Mesothelial cell of epicardium (in vitro differentiated cells): Measurements from ENCODE around the gene PCDHGA11. TPM values are rescaled to one million over a fixed set of nuclear protein-coding genes. Genes with fewer than 3 reads are reported as not detected.

Experiments
- DNase-seq, 2 experiments: peaks; one replicate each; pipeline ENCODE4 v3.0.0; 2021; ENCODE audit warnings: low spot score in 2 of 2; ENCODE audit not compliant: unreplicated experiment in 2 of 2
- H3K27ac Mint-ChIP-seq: 2 replicates; pipeline ENCODE4 v1.8.0; 2021; ENCODE audit warnings: mixed read lengths
- H3K27me3 Mint-ChIP-seq: 2 replicates; pipeline ENCODE4 v1.8.0; 2021; ENCODE audit warnings: low read depth, mixed read lengths
- H3K36me3 Mint-ChIP-seq: 2 replicates; pipeline ENCODE4 v1.8.0; 2021; ENCODE audit warnings: mixed read lengths
- H3K4me1 Mint-ChIP-seq: 2 replicates; pipeline ENCODE4 v1.8.0; 2021; ENCODE audit warnings: mixed read lengths
- H3K4me3 Mint-ChIP-seq: 2 replicates; pipeline ENCODE4 v1.8.0; 2021; ENCODE audit warnings: mild to moderate bottlenecking, moderate library complexity, mixed read lengths
- H3K9me3 Mint-ChIP-seq: 2 replicates; pipeline ENCODE4 v1.8.0; 2021; ENCODE audit warnings: mixed read lengths
- CTCF ChIP-seq: fragments of 200-600 bp; sonication (generic); IDR thresholded peaks from one replicate; pipeline ENCODE4 v1.5.0; 2021; ENCODE audit warnings: antibody characterized with exemption; ENCODE audit not compliant: unreplicated experiment
- total RNA-seq: library from RNA; stranded (reverse); gene quantifications from 3 replicates; pipeline ENCODE4 v1.2.1, GENCODE V29; 2021

Gene PCDHGA11
- total RNA-seq, 1 donor from 2014 or later: 6.0 TPM

GRCh38 chr5:141419074-141419880, 1.6 kb upstream of the PCDHGA11 start:
- H3K4me3 Mint-ChIP-seq: no peak overlapping the region
- H3K27me3 Mint-ChIP-seq: no peaks in the 10 kb centered on the region
- TF ChIP-seq CTCF: no peak
- H3K9me3 Mint-ChIP-seq: peaks cover 53% of the 10 kb centered on the region
- no peak for DNase-seq
- peaks cover 77% of the 10 kb centered on the region for H3K36me3 Mint-ChIP-seq
- no peaks in the 10 kb centered on the region for H3K4me1 Mint-ChIP-seq
- peak overlapping the region; percentile 17 for H3K27ac Mint-ChIP-seq

GRCh38 chr5:141421489-141421855, 621 bp downstream of the PCDHGA11 start:
- no peaks in the 10 kb centered on the region for H3K27me3 Mint-ChIP-seq
- no peaks in the 10 kb centered on the region for H3K4me1 Mint-ChIP-seq
- H3K27ac Mint-ChIP-seq: no peak overlapping the region
- TF ChIP-seq CTCF: no peak
- H3K9me3 Mint-ChIP-seq: peaks cover 58% of the 10 kb centered on the region
- no peak overlapping the region for H3K4me3 Mint-ChIP-seq
- DNase-seq: no peak
- peaks cover 81% of the 10 kb centered on the region for H3K36me3 Mint-ChIP-seq

- Mint-ChIP-seq H3K4me3 (no peak overlapping the region), H3K27me3 (no peaks in the 10 kb centered on the region), H3K9me3 (peaks cover 62% of the 10 kb centered on the region), H3K27ac (no peak overlapping the region), H3K36me3 (peaks cover 84% of the 10 kb centered on the region), H3K4me1 (no peaks in the 10 kb centered on the region)
- TF ChIP-seq CTCF: no peak
- no peak for DNase-seq
Observed at GRCh38 chr5:141422742-141423291, 2.0 kb downstream of the PCDHGA11 start.

- Mint-ChIP-seq H3K4me1 (no peaks in the 10 kb centered on the region), H3K36me3 (peaks cover 69% of the 10 kb centered on the region), H3K9me3 (peaks cover 61% of the 10 kb centered on the region), H3K27me3 (no peaks in the 10 kb centered on the region), H3K27ac (no peak overlapping the region), H3K4me3 (no peak overlapping the region)
- TF ChIP-seq CTCF: no peak
- DNase-seq: no peak
Observed at GRCh38 chr5:141427783-141428426, 7.1 kb downstream of the PCDHGA11 start.

- H3K4me3 Mint-ChIP-seq: no peak within 1 kb of the TSS
- TF ChIP-seq CTCF: no peak
- peak within 1 kb of the TSS; percentile 9 for H3K27ac Mint-ChIP-seq
- DNase-seq: no peak
- H3K9me3 Mint-ChIP-seq: peaks cover 56% of the 10 kb centered on the region
- H3K27me3 Mint-ChIP-seq: no peaks in the 10 kb centered on the region
- H3K4me1 Mint-ChIP-seq: no peaks in the 10 kb centered on the region
- H3K36me3 Mint-ChIP-seq: peaks cover 67% of the 10 kb centered on the region
Observed at GRCh38 chr5:141430332-141431113, 9.7 kb downstream of the PCDHGA11 start, which contains the start of gene PCDHGA12. PCDHGA12 (plus strand) TSS chr5:141430507; CDS start chr5:141430760, 253 bp downstream.
